H1 (cell line): Measurements from ENCODE around the gene ATOH7. TPM values are rescaled to one million over a fixed set of nuclear protein-coding genes. Genes with fewer than 3 reads are reported as not detected.

Experiments
- CTCF ChIA-PET: fragments of 300-600 bp; sonication (Branson Sonifier 250); formaldehyde crosslinking; loops from one replicate; lab custom pipeline; 2021; ENCODE audit not compliant: partially characterized antibody; lab: Charles Lee
- POLR2A ChIA-PET: fragments of 300-600 bp; sonication (Branson Sonifier 250); formaldehyde crosslinking; loops from one replicate; lab custom pipeline; 2021; ENCODE audit warnings: inconsistent platforms; ENCODE audit not compliant: partially characterized antibody; lab: Charles Lee
- DNase-seq, 2 experiments: peaks; one replicate each; pipeline versions ENCODE4 v3.0.0 to v3.0.0-alpha.2; 2010 to 2022; ENCODE audit warnings: low spot score in 2 of 2, low read depth in 1 of 2, mixed read lengths in 1 of 2
- FAIRE-seq: peaks from 2 replicates; lab custom pipeline; 2011; peaks lifted over from hg19 to GRCh38; lab: Jason Lieb, UNC
- H2AFZ ChIP-seq: 2 replicates; pipeline ENCODE4 v1.8.1; 2012; ENCODE audit warnings: low read length, inconsistent platforms
- H2AK5ac ChIP-seq: 2 replicates; pipeline ENCODE4 v1.6.1; 2013; ENCODE audit warnings: low read depth, low read length
- H2BK120ac ChIP-seq: replicated peaks from 2 replicates; pipeline ENCODE3; 2013; ENCODE audit warnings: low read depth, low read length, inconsistent platforms
- H2BK12ac ChIP-seq: 2 replicates; pipeline ENCODE4 v1.6.1; 2013; ENCODE audit warnings: low read depth, low read length
- H2BK15ac ChIP-seq: 2 replicates; pipeline ENCODE4 v1.6.1; 2013; ENCODE audit warnings: low read length
- H2BK20ac ChIP-seq: 2 replicates; pipeline ENCODE4 v1.6.1; 2013; ENCODE audit warnings: low read length
- H2BK5ac ChIP-seq: 2 replicates; pipeline ENCODE4 v1.6.1; 2013; ENCODE audit warnings: low read depth, low read length
- H3K14ac ChIP-seq: 2 replicates; pipeline ENCODE4 v1.6.1; 2013; ENCODE audit warnings: inconsistent platforms; ENCODE audit not compliant: insufficient read length
- H3K18ac ChIP-seq: 2 replicates; pipeline ENCODE4 v1.6.1; 2013; ENCODE audit warnings: low read length; ENCODE audit errors: extremely low read depth
- H3K23ac ChIP-seq: 2 replicates; pipeline ENCODE4 v1.6.1; 2013; ENCODE audit warnings: inconsistent platforms; ENCODE audit not compliant: insufficient read length
- H3K23me2 ChIP-seq: 2 replicates; pipeline ENCODE4 v1.6.1; 2013; ENCODE audit warnings: low read depth, low read length
- H3K27ac ChIP-seq: 2 replicates; pipeline ENCODE4 v1.6.1; 2011; ENCODE audit warnings: low read depth, low read length, inconsistent platforms
- H3K27me3 ChIP-seq, 4 experiments: replicated peaks in 1 of 4; 1 replicate in 1 of 4; 2 replicates in 3 of 4; pipeline versions ENCODE4 v1.6.1 to v1.8.1; 2011 to 2013; ENCODE audit warnings: low read length in 3 of 4, mild to moderate bottlenecking in 3 of 4, inconsistent platforms in 2 of 4, mixed read lengths in 2 of 4, moderate library complexity in 1 of 4; ENCODE audit not compliant: control insufficient read depth in 3 of 4, insufficient read depth in 3 of 4; ENCODE audit errors: extremely low read depth in 1 of 4
- H3K36me3 ChIP-seq, 4 experiments: 2 replicates each; pipeline versions ENCODE4 v1.6.1 to v1.8.1; 2011 to 2013; ENCODE audit warnings: mild to moderate bottlenecking in 4 of 4, low read length in 3 of 4, moderate library complexity in 2 of 4, control low read depth in 1 of 4, inconsistent platforms in 1 of 4; ENCODE audit not compliant: insufficient read depth in 4 of 4, control insufficient read depth in 2 of 4
- H3K4ac ChIP-seq: replicated peaks from 2 replicates; pipeline ENCODE3; 2013; ENCODE audit warnings: low read length, low read depth, mixed read lengths, inconsistent platforms; ENCODE audit not compliant: insufficient read length
- H3K4me1 ChIP-seq, 4 experiments: replicated peaks in 1 of 4; 1 replicate in 1 of 4; 2 replicates in 3 of 4; pipeline versions ENCODE4 v1.6.1 to v1.8.1; 2011 to 2013; ENCODE audit warnings: low read length in 3 of 4, inconsistent platforms in 2 of 4, mixed read lengths in 1 of 4; ENCODE audit not compliant: insufficient read depth in 4 of 4, control insufficient read depth in 3 of 4
- H3K4me2 ChIP-seq, 2 experiments: 2 replicates each; pipeline versions ENCODE4 v1.6.1 to v1.8.1; 2011 to 2013; ENCODE audit warnings: low read depth in 2 of 2, low read length in 2 of 2, control low read depth in 1 of 2, inconsistent platforms in 1 of 2, mild to moderate bottlenecking in 1 of 2; ENCODE audit not compliant: insufficient read depth in 1 of 2
- H3K4me3 ChIP-seq, 4 experiments: fragments of 200-600, 300-600 bp in 1 of 4; sonication (generic), shearing (Covaris generic), sonication (Bioruptor Twin) in 1 of 4; 2 replicates each; pipeline versions ENCODE4 v1.5.1 to v1.8.1; 2011 to 2016; ENCODE audit warnings: low read length in 4 of 4, low read depth in 3 of 4, control low read depth in 2 of 4, inconsistent platforms in 2 of 4, mild to moderate bottlenecking in 2 of 4, mixed read lengths in 1 of 4, moderate library complexity in 1 of 4; ENCODE audit not compliant: insufficient read depth in 2 of 4; ENCODE audit errors: extremely low read depth in 1 of 4
- H3K56ac ChIP-seq: replicated peaks from 2 replicates; pipeline ENCODE3; 2013; ENCODE audit warnings: low read depth, mild to moderate bottlenecking, mixed read lengths, low read length, inconsistent platforms; ENCODE audit not compliant: insufficient read length
- H3K79me1 ChIP-seq: 2 replicates; pipeline ENCODE4 v1.6.1; 2013; ENCODE audit warnings: low read depth, low read length, control low read depth
- H3K79me2 ChIP-seq, 2 experiments: 2 replicates each; pipeline versions ENCODE4 v1.6.1 to v1.8.1; 2012 to 2013; ENCODE audit warnings: low read length in 2 of 2, mild to moderate bottlenecking in 2 of 2, inconsistent platforms in 1 of 2; ENCODE audit not compliant: insufficient read depth in 2 of 2, control insufficient read depth in 1 of 2
- H3K9ac ChIP-seq, 4 experiments: replicated peaks in 1 of 4; 1 replicate in 1 of 4; 2 replicates in 3 of 4; pipeline versions ENCODE4 v1.6.1 to v1.8.1; 2011 to 2013; ENCODE audit warnings: low read depth in 3 of 4, low read length in 3 of 4, control low read depth in 2 of 4, mild to moderate bottlenecking in 2 of 4, moderate library complexity in 2 of 4, inconsistent platforms in 1 of 4; ENCODE audit errors: extremely low read depth in 1 of 4
- H3K9me3 ChIP-seq, 2 experiments: 2 replicates each; pipeline versions ENCODE4 v1.6.1 to v1.8.1; 2012 to 2013; ENCODE audit warnings: mild to moderate bottlenecking in 2 of 2, moderate library complexity in 2 of 2, control low read depth in 1 of 2, inconsistent platforms in 1 of 2, low read depth in 1 of 2, low read length in 1 of 2, mixed read lengths in 1 of 2; ENCODE audit not compliant: insufficient read depth in 2 of 2
- H4K20me1 ChIP-seq, 2 experiments: replicated peaks in 1 of 2; 2 replicates each; pipeline versions ENCODE3 to v1.8.1; 2011 to 2013; ENCODE audit warnings: inconsistent platforms in 2 of 2, low read length in 2 of 2, mild to moderate bottlenecking in 1 of 2; ENCODE audit not compliant: insufficient read depth in 2 of 2, control insufficient read depth in 1 of 2
- H4K5ac ChIP-seq: 2 replicates; pipeline ENCODE4 v1.6.1; 2013; ENCODE audit warnings: low read length, low read depth, mixed read lengths, inconsistent platforms; ENCODE audit not compliant: insufficient read length
- H4K8ac ChIP-seq: 2 replicates; pipeline ENCODE4 v1.8.0; 2013; ENCODE audit warnings: mild to moderate bottlenecking, moderate library complexity, low read length, inconsistent platforms; ENCODE audit not compliant: insufficient read depth; ENCODE audit errors: extremely low read depth
- H4K91ac ChIP-seq: replicated peaks from 2 replicates; pipeline ENCODE3; 2013; ENCODE audit warnings: low read length, mixed read lengths, inconsistent platforms; ENCODE audit not compliant: insufficient read length
- ATF2 ChIP-seq: IDR thresholded peaks from 2 replicates; pipeline ENCODE4 v1.6.1; 2012; ENCODE audit warnings: low read length, inconsistent platforms
- GTF2F1 ChIP-seq: IDR thresholded peaks from 2 replicates; pipeline ENCODE4 v1.6.1; 2012; ENCODE audit warnings: low read depth, low read length, improper control_type of control experiment, borderline replicate concordance
- HDAC6 ChIP-seq: IDR thresholded peaks from one replicate; pipeline ENCODE4 v1.7.1; 2012; ENCODE audit warnings: low read depth, mild to moderate bottlenecking, inconsistent platforms, low read length, moderate library complexity
- RAD21 ChIP-seq, 2 experiments: IDR thresholded peaks in 1 of 2; conservative IDR thresholded peaks in 1 of 2; 2 replicates each; pipeline ENCODE4 v1.6.1; 2011; ENCODE audit warnings: low read depth in 2 of 2, low read length in 2 of 2, improper control_type of control experiment in 1 of 2, inconsistent platforms in 1 of 2, mild to moderate bottlenecking in 1 of 2, moderate library complexity in 1 of 2
- WGBS, 2 experiments: shearing (Covaris generic) in 1 of 2; methylation state at CpG; one replicate each; pipeline versions ENCODE4 v1.1.6 to v1.1.7; 2013 to 2015; ENCODE audit warnings: low lambda C conversion rate in 2 of 2, mixed read lengths in 2 of 2, inconsistent platforms in 1 of 2, low coverage in 1 of 2, missing lambda C conversion rate in 1 of 2; ENCODE audit not compliant: insufficient replicate concordance in 2 of 2, insufficient coverage in 1 of 2, insufficient read length in 1 of 2; ENCODE audit errors: extremely low coverage in 1 of 2, missing lambda C conversion rate in 1 of 2; 5-methylcytosine and 5-hydroxymethylcytosine counted together
- polyA plus RNA-seq, 7 experiments: library from polyadenylated mRNA; depleted of rRNA in 3 of 7; stranded (reverse) in 5 of 7; unstranded in 2 of 7; fragments of >200 nt in 5 of 7; fragments of 200-250 nt in 2 of 7; gene quantifications; 1 replicate in 5 of 7; 2 replicates in 1 of 7; 4 replicates in 1 of 7; pipeline versions ENCODE4 v1.2.1 to v1.2.3, GENCODE V29; 2011 to 2013; ENCODE audit warnings: missing spikeins in 2 of 7, mixed read lengths in 2 of 7
- total RNA-seq: library from RNA; stranded (reverse); fragmentation: NEBNext Ultra II Directional; extraction: Animal tissue kit (Norgen Biotek cat#: 25700); gene quantifications from 2 replicates; pipeline ENCODE4 v1.2.1, GENCODE V29; 2021
- TF ChIP-seq, protein P1 (sequence below), 3 experiments: IDR thresholded peaks; 1 replicate in 2 of 3; 2 replicates in 1 of 3; pipeline versions ENCODE4 v1.5.1 to v1.6.1; 2011; ENCODE audit warnings: low read length in 3 of 3, mild to moderate bottlenecking in 3 of 3, inconsistent platforms in 2 of 3, low read depth in 1 of 3, moderate library complexity in 1 of 3; ENCODE audit not compliant: insufficient read depth in 1 of 3; ENCODE audit errors: control extremely low read depth in 1 of 3

The ATOH7 gene
- total and polyA plus RNA-seq, 2 of the 8 experiments (the other 6 are each of a cell fraction or from before 2014, with no cell fraction given) = 0.39 to 1.0 TPM

DNA sequence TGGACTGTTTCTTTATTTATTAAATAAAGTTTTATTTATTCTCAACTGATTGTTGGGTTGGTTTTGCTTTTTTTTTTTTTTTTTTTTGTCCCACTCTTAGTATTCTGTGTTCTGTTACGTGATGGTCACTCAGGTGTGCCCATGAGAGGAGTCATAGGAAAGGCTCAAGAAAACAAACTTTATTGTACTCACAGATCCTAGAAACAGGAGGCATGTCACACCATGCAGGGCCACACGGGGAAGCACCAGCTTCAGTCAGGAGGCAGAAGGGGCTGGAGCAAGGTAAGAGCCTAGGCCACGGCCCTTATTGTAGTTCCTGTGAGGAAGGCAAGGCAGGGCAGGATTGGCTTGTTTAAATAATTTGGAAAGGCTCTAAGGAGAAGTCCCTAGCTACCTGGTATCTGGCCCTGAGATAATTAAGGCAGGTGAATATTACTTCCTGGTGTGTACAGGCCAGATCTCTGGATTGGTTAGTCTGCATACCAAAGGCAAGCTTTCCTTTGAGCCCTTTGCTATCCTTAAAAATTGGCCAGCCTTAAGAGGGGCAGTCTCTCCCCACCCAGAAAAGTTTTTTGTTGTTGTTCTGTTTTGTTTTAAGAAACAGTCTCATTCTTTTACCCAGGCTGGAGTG, 8.3 kb downstream of the ATOH7 start:
- CTCF ChIA-PET = interaction anchor here (0.6 to 2.8 kb wide), 16 partner anchors 9 to 122 kb away, joined by 3 to 19 read pairs (median 4); partner anchors contain the start of gene PBLD
- H3K4me1 ChIP-seq = no peaks in the 10 kb centered on the region
- peak; percentile 79 for FAIRE-seq
- no peak for TF ChIP-seq GTF2F1
- TF ChIP-seq ATF2 = no peak
- peak; percentile 67 to 77 for TF ChIP-seq RAD21 (IDR thresholded peaks at IDR 0.05 in 1 of 2, conservative IDR thresholded peaks at IDR 0.05 in 1 of 2; ENCODE audit: low read depth in 2 of 2, low read length in 2 of 2)
- TF ChIP-seq, protein P1, sequence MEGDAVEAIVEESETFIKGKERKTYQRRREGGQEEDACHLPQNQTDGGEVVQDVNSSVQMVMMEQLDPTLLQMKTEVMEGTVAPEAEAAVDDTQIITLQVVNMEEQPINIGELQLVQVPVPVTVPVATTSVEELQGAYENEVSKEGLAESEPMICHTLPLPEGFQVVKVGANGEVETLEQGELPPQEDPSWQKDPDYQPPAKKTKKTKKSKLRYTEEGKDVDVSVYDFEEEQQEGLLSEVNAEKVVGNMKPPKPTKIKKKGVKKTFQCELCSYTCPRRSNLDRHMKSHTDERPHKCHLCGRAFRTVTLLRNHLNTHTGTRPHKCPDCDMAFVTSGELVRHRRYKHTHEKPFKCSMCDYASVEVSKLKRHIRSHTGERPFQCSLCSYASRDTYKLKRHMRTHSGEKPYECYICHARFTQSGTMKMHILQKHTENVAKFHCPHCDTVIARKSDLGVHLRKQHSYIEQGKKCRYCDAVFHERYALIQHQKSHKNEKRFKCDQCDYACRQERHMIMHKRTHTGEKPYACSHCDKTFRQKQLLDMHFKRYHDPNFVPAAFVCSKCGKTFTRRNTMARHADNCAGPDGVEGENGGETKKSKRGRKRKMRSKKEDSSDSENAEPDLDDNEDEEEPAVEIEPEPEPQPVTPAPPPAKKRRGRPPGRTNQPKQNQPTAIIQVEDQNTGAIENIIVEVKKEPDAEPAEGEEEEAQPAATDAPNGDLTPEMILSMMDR (IDR thresholded peaks at IDR 0.05; ENCODE audit: control extremely low read depth in 1 of 3, insufficient read depth in 1 of 3, low read depth in 1 of 3, low read length in 3 of 3) = peak; percentile 58 to 77 (median 67)
- TF ChIP-seq HDAC6 = no peak
- TF ChIP-seq, all 59 proteins: peak for 2
- Histone ChIP-seq H3K27me3 (no peaks in the 10 kb centered on the region), H3K36me3 (no peaks in the 10 kb centered on the region), H2BK20ac (no peak overlapping the region), H2AFZ (peak overlapping the region; percentile 50; the same call in 1 of the 2 replicates), H4K91ac (no peak overlapping the region), H3K23ac (no peak overlapping the region), H2BK15ac (no peak overlapping the region), H2BK5ac (no peak overlapping the region), H4K5ac (no peak overlapping the region), H3K56ac (no peak overlapping the region), H2AK5ac (no peak overlapping the region), H4K20me1 (no peaks in the 10 kb centered on the region), H4K8ac (no peak overlapping the region), H3K4ac (no peak overlapping the region), H2BK120ac (no peak overlapping the region), H3K4me2 (no peak overlapping the region), H3K9me3 (no peaks in the 10 kb centered on the region), H3K23me2 (no peaks in the 10 kb centered on the region), H3K18ac (no peak overlapping the region), H3K14ac (no peak overlapping the region), H3K27ac (no peak overlapping the region), H3K4me3 (no peak overlapping the region), H3K9ac (no peak overlapping the region), H3K79me2 (no peaks in the 10 kb centered on the region), H3K79me1 (no peaks in the 10 kb centered on the region), H2BK12ac (no peak overlapping the region)
- POLR2A ChIA-PET = interaction anchor here (1.1 to 2.0 kb wide), 5 partner anchors 78 to 337 kb away, joined by 3 to 11 read pairs (median 3); partner anchors contain the start of gene PBLD
- DNase-seq = peak in 1 of 2 experiments; percentile 58
- 59% methylated on average over 3 of the region's 3 CpGs; no CpG with 5 or more reads in 1 of the 2 experiments for WGBS, 2 experiments
